GM13976 (cell line): Measurements from ENCODE around the gene SLIT1.

Source experiments
- DNase-seq: peaks from one replicate; pipeline ENCODE4 v3.0.0; 2012; ENCODE audit warnings: low spot score
- CTCF ChIP-seq: IDR thresholded peaks from 2 replicates; pipeline ENCODE4 v1.5.1; 2012; ENCODE audit warnings: borderline replicate concordance, mild to moderate bottlenecking; ENCODE audit not compliant: insufficient read depth; ENCODE audit errors: extremely low read depth, missing control alignments, control extremely low read depth
- in situ Hi-C: fragments of 300-500 bp; cut with MboI; formaldehyde crosslinking; loops from one replicate; pipeline ENCODE4 v1.12.0; 2022; ENCODE audit warnings: low sequenced_read_pairs, mixed read lengths, inconsistent platforms; ENCODE audit not compliant: unreplicated experiment

The SLIT1 gene

DNA sequence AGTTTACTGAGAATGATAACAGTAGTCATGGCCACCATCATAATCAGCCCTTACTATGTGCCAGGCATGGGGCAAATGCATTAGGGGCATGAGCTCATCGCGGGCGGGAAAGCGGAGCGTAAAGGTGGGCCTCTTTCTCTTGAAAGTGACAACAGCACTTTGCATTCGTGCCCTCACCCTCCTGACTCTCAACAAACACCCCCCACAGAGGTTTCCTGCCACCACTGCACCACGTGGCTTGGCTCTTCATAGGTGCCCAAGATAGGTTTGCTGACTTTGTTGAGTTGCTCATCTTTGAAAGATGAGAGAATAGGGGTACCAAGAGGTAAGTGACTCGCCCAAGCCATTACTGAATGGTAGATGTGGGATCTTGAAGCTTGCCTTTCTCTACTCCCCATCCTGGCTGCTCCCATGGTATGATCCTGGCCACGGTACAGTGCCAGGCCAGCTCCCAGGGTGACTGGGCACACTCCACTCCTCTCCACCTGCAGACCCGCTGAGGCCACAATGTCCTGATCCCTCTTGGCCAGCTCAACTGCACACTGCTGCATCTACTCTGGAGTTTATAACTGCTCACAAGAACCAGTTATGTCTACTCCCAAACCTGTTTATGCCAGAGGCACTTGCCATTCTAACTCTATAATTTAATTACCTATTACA lies 26.0 kb downstream of the SLIT1 start:
- no peak for DNase-seq
- no peak for TF ChIP-seq CTCF
- in situ Hi-C loops, result no loop called here

DNA sequence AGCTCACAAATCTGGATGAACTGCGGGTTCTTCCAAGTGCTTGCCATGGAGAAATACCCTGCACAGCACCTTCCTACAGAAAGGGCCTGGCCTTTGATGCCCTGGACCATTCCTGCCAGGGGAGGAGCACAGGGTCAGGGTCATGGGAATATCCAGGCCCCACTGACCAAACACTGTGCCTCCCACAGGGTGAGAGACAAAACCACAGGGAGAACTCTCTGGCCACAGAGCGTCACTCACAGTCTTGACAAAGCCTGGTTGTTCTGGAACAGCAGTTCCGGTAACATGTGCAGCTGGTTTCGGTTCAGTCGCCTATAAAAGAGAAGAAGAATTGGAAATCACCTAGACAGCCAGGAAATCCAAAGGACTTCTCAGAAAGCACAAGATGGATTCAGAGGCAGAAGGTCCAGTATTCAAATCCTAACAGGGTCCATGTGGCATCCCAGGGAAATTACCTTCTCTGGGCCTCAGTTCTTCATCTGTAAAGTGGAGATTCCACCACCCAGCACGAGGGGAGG lies 28.1 kb downstream of the SLIT1 start:
- in situ Hi-C loops, result no loop called here
- peak; percentile 66 for DNase-seq
- no peak for TF ChIP-seq CTCF

DNA sequence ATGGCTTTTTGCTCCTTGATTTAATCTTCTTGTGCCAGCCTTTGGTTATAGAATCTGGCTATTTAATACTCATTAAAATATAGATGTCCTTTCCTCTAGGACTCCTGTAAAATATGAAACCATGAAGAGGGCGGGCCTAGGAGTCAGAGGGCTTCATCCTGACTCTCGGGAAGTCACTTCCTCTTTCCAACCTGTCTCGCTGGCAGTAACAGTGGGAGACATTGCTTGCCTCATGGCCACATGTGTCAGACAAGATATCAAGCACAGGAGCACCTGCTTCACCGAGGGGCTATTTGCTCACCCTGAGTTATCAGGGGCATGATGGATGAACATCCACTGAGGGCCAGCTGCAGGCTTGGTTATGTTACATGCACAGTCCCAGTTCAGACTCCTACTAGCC lies 31.0 kb downstream of the SLIT1 start:
- no peak for DNase-seq
- in situ Hi-C loops, result no loop called here
- no peak for TF ChIP-seq CTCF

DNA sequence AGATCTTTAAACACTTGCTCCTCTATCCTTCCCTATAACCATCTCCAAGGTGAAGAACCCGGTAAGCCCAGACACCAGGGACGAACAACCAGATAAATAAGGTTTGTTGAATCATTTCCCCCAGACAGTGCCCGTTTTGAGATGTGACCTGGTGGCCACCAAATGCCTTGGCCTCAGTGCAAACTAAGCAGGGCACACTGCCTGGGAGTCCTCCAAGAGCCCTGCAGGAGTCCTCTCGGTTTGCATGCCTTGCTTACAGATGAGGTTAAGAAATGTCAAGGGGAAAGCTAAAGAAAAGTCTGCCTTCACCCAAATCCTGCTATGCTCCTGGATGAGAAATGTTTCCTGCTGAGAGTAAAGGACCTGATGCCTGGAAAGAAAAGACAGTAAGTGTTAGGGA lies 31.6 kb downstream of the SLIT1 start:
- in situ Hi-C loops, result no loop called here
- no peak for TF ChIP-seq CTCF
- no peak for DNase-seq

- DNase-seq, result no peak
- no peak for TF ChIP-seq CTCF
- in situ Hi-C loops, result no loop called here
Measured at GRCh38 chr10:97153270-97153850, 32.4 kb downstream of the SLIT1 start.

- in situ Hi-C loops, result no loop called here
Measured at GRCh38 chr10:97151307-97151914, 34.3 kb downstream of the SLIT1 start.

More at GRCh38 chr10:97151307-97151914, 34.3 kb downstream of the SLIT1 start:
- no peak for TF ChIP-seq CTCF
- DNase-seq, result no peak
